H9 (cell line): ENCODE results near the gene MRC1. TPM values are rescaled to one million over a fixed set of nuclear protein-coding genes. Genes with fewer than 3 reads are reported as not detected.

Experiments
- DNase-seq: peaks from one replicate; pipeline ENCODE4 v3.0.0-alpha.2; 2017
- H2AFZ ChIP-seq: one replicate; pipeline ENCODE4 v1.6.1; 2013; ENCODE audit warnings: mild to moderate bottlenecking, low read length, control low read depth, moderate library complexity
- H2AK5ac ChIP-seq: 2 replicates; pipeline ENCODE4 v1.6.1; 2013; ENCODE audit warnings: low read length, control low read depth, mixed read lengths; ENCODE audit not compliant: insufficient read length
- H2BK120ac ChIP-seq: one replicate; pipeline ENCODE4 v1.6.1; 2013; ENCODE audit warnings: low read depth, mild to moderate bottlenecking, low read length, control low read depth, inconsistent platforms; ENCODE audit not compliant: poor library complexity, severe bottlenecking
- H2BK12ac ChIP-seq: 2 replicates; pipeline ENCODE4 v1.6.1; 2013; ENCODE audit warnings: low read length, control low read depth, mixed read lengths, low read depth; ENCODE audit not compliant: insufficient read length
- H2BK15ac ChIP-seq: 2 replicates; pipeline ENCODE4 v1.6.1; 2013; ENCODE audit warnings: low read depth, low read length, control low read depth
- H2BK20ac ChIP-seq: one replicate; pipeline ENCODE4 v1.6.1; 2013; ENCODE audit warnings: low read depth, mild to moderate bottlenecking, low read length, control low read depth, inconsistent platforms; ENCODE audit not compliant: poor library complexity, severe bottlenecking
- H2BK5ac ChIP-seq: 2 replicates; pipeline ENCODE4 v1.6.1; 2013; ENCODE audit warnings: low read length, control low read depth, mixed read lengths; ENCODE audit not compliant: insufficient read length
- H3K14ac ChIP-seq: 2 replicates; pipeline ENCODE4 v1.6.1; 2013; ENCODE audit warnings: low read length, control low read depth; ENCODE audit not compliant: insufficient read depth
- H3K18ac ChIP-seq: 2 replicates; pipeline ENCODE4 v1.6.1; 2013; ENCODE audit warnings: low read depth, mild to moderate bottlenecking, mixed read lengths, low read length, control low read depth; ENCODE audit not compliant: insufficient read length
- H3K23ac ChIP-seq: 2 replicates; pipeline ENCODE4 v1.6.1; 2013; ENCODE audit warnings: low read length, control low read depth, mixed read lengths, low read depth; ENCODE audit not compliant: insufficient read length
- H3K23me2 ChIP-seq: 2 replicates; pipeline ENCODE4 v1.6.1; 2013; ENCODE audit warnings: low read depth, mild to moderate bottlenecking, mixed read lengths, low read length, control low read depth; ENCODE audit not compliant: insufficient read length, poor library complexity, severe bottlenecking
- H3K27ac ChIP-seq: 2 replicates; pipeline ENCODE4 v1.5.1; 2013; ENCODE audit warnings: low read length, control low read depth, mixed read lengths, low read depth; ENCODE audit not compliant: insufficient read length
- H3K27me3 ChIP-seq: 2 replicates; pipeline ENCODE4 v1.6.1; 2013; ENCODE audit warnings: low read length, control low read depth, inconsistent platforms; ENCODE audit not compliant: insufficient read depth
- H3K4ac ChIP-seq: 2 replicates; pipeline ENCODE4 v1.6.1; 2013; ENCODE audit warnings: low read depth, mild to moderate bottlenecking, control low read depth, inconsistent platforms, low read length, moderate library complexity
- H3K4me1 ChIP-seq: 2 replicates; pipeline ENCODE4 v1.6.1; 2013; ENCODE audit warnings: low read length, control low read depth, inconsistent platforms; ENCODE audit not compliant: insufficient read depth
- H3K4me2 ChIP-seq: 2 replicates; pipeline ENCODE4 v1.6.1; 2013; ENCODE audit warnings: low read length, control low read depth, mixed read lengths; ENCODE audit not compliant: insufficient read length, insufficient read depth
- H3K56ac ChIP-seq: 2 replicates; pipeline ENCODE4 v1.6.1; 2013; ENCODE audit warnings: low read depth, mild to moderate bottlenecking, mixed read lengths, low read length, control low read depth; ENCODE audit not compliant: insufficient read length
- H3K79me1 ChIP-seq: 2 replicates; pipeline ENCODE4 v1.6.1; 2013; ENCODE audit warnings: low read depth, mild to moderate bottlenecking, moderate library complexity, low read length, control low read depth, inconsistent platforms; ENCODE audit not compliant: insufficient read depth, poor library complexity, severe bottlenecking
- H3K79me2 ChIP-seq: 2 replicates; pipeline ENCODE4 v1.6.1; 2013; ENCODE audit warnings: low read length, control low read depth, inconsistent platforms; ENCODE audit not compliant: insufficient read depth
- H3K9ac ChIP-seq: 2 replicates; pipeline ENCODE4 v1.6.1; 2013; ENCODE audit warnings: low read length, control low read depth, mixed read lengths; ENCODE audit not compliant: insufficient read length; ENCODE audit errors: extremely low read depth
- H3K9me3 ChIP-seq: one replicate; pipeline ENCODE4 v1.6.1; 2013; ENCODE audit warnings: low read depth, low read length, inconsistent platforms; ENCODE audit not compliant: control insufficient read depth
- H3T11ph ChIP-seq: one replicate; pipeline ENCODE4 v1.6.1; 2013; ENCODE audit warnings: mild to moderate bottlenecking, low read length, control low read depth, inconsistent platforms
- H4K20me1 ChIP-seq: one replicate; pipeline ENCODE4 v1.6.1; 2013; ENCODE audit not compliant: control insufficient read depth, insufficient read length, insufficient read depth
- H4K5ac ChIP-seq: 2 replicates; pipeline ENCODE4 v1.6.1; 2013; ENCODE audit warnings: low read depth, mild to moderate bottlenecking, mixed read lengths, low read length, control low read depth; ENCODE audit not compliant: insufficient read length
- H4K8ac ChIP-seq: replicated peaks from 2 replicates; pipeline ENCODE4 v1.6.1; 2013; ENCODE audit warnings: low read length, control low read depth, mixed read lengths, low read depth; ENCODE audit not compliant: insufficient read length
- H4K91ac ChIP-seq: 2 replicates; pipeline ENCODE4 v1.6.1; 2013; ENCODE audit warnings: low read depth, mild to moderate bottlenecking, moderate library complexity, mixed read lengths, low read length, control low read depth; ENCODE audit not compliant: insufficient read length
- H3K27ac Mint-ChIP-seq, 3 experiments: 2 replicates in 2 of 3; 3 replicates in 1 of 3; pipeline ENCODE4 v1.8.0; 2020 to 2021; ENCODE audit warnings: mixed read lengths in 3 of 3, mild to moderate bottlenecking in 1 of 3, moderate library complexity in 1 of 3
- H3K27me3 Mint-ChIP-seq: 2 replicates; pipeline ENCODE4 v1.8.0; 2021; ENCODE audit warnings: low read depth, mild to moderate bottlenecking, moderate library complexity, mixed read lengths
- H3K36me3 Mint-ChIP-seq, 3 experiments: 2 replicates in 2 of 3; 3 replicates in 1 of 3; pipeline ENCODE4 v1.8.0; 2020 to 2021; ENCODE audit warnings: low read depth in 3 of 3, mixed read lengths in 3 of 3; ENCODE audit not compliant: insufficient read depth in 1 of 3
- H3K4me1 Mint-ChIP-seq, 2 experiments: 2 replicates each; pipeline ENCODE4 v1.8.0; 2020; ENCODE audit warnings: mixed read lengths in 2 of 2
- H3K4me3 Mint-ChIP-seq, 2 experiments: 2 replicates in 1 of 2; 3 replicates in 1 of 2; pipeline ENCODE4 v1.8.0; 2020 to 2021; ENCODE audit warnings: mild to moderate bottlenecking in 2 of 2, mixed read lengths in 2 of 2, moderate library complexity in 1 of 2
- H3K9me3 Mint-ChIP-seq, 2 experiments: 2 replicates in 1 of 2; 3 replicates in 1 of 2; pipeline ENCODE4 v1.8.0; 2020; ENCODE audit warnings: mild to moderate bottlenecking in 2 of 2, mixed read lengths in 2 of 2, moderate library complexity in 1 of 2
- CTCF ChIP-seq: fragments of 200-600 bp; sonication (generic); conservative IDR thresholded peaks from 3 replicates; pipeline ENCODE4 v1.8.0; 2021; ENCODE audit warnings: antibody characterized with exemption, mild to moderate bottlenecking
- WGBS: extraction: QIAGEN DNeasy Blood & Tissue Kit; methylation state at CpG from one replicate; pipeline ENCODE4 v1.1.7; 2013; ENCODE audit warnings: missing lambda C conversion rate, low lambda C conversion rate, mixed read lengths; ENCODE audit not compliant: insufficient read length; ENCODE audit errors: extremely low coverage; 5-methylcytosine and 5-hydroxymethylcytosine counted together
- total RNA-seq: library from RNA; stranded (reverse); gene quantifications from 2 replicates; pipeline ENCODE4 v1.2.1, GENCODE V29; 2021

Gene MRC1
- total RNA-seq, 1 experiment from 2014 or later: not detected

- H3K4me1 Mint-ChIP-seq: peaks cover 0 to 6% of the 10 kb centered on the region in 2 experiments; a peak in 2 of 4 replicates
- Histone ChIP-seq H3K23ac (no peak overlapping the region), H4K20me1 (no peaks in the 10 kb centered on the region), H2AK5ac (no peak overlapping the region), H3K14ac (no peak overlapping the region), H3K9ac (no peak overlapping the region), H3K56ac (no peak overlapping the region), H4K91ac (no peak overlapping the region), H2BK120ac (no peak overlapping the region), H3K18ac (no peak overlapping the region), H3K27me3 (no peaks in the 10 kb centered on the region), H3K79me1 (no peaks in the 10 kb centered on the region), H3K4me2 (no peak overlapping the region), H2BK12ac (no peak overlapping the region), H2BK5ac (no peak overlapping the region), H3K79me2 (no peaks in the 10 kb centered on the region), H3K4me1 (no peaks in the 10 kb centered on the region), H3K9me3 (no peaks in the 10 kb centered on the region), H2BK20ac (no peak overlapping the region), H2AFZ (no peak overlapping the region), H3T11ph (no peak overlapping the region), H3K27ac (no peak overlapping the region), H3K23me2 (no peaks in the 10 kb centered on the region), H2BK15ac (no peak overlapping the region), H4K8ac (no peak overlapping the region), H3K4ac (no peak overlapping the region), H4K5ac (no peak overlapping the region)
- no peaks in the 10 kb centered on the region; a peak in 1 of 5 replicates for H3K9me3 Mint-ChIP-seq
- H3K4me3 Mint-ChIP-seq: no peak overlapping the region
- H3K36me3 Mint-ChIP-seq: no peaks in the 10 kb centered on the region
- no peak for TF ChIP-seq CTCF
- H3K27ac Mint-ChIP-seq: no peak overlapping the region
- no CpG with 5 or more reads among the region's 6 CpGs for WGBS
- no peak for DNase-seq
- H3K27me3 Mint-ChIP-seq: peaks cover 4% of the 10 kb centered on the region
These were observed 22.7 kb downstream of the MRC1 start for GRCh38 chr10:17831896-17832295.
